HepG2 (cell line): ENCODE data around the gene GRK6. TPM values are rescaled to one million over a fixed set of nuclear protein-coding genes. Genes with fewer than 3 reads are reported as not detected.

Source experiments
- ATAC-seq: fragments of 200-7000 bp; cut with Tn5 transposase; 3 replicates; pipeline ENCODE4 v1.9.1; 2020; ENCODE audit warnings: mild to moderate bottlenecking, moderate library complexity
- BruUV-seq: library from RNA; stranded (reverse); fragments of 400-500 nt; replicated peaks from 2 replicates; lab custom pipeline; 2021; lab: Mats Ljungman, UMichigan
- CTCF ChIA-PET: fragments of 300-600 bp; formaldehyde crosslinking; extraction: SDS; loops from one replicate; lab custom pipeline; 2021; ENCODE audit warnings: low total read pairs, inconsistent platforms, low intra/inter-chr PET ratio; lab: Yijun Ruan, JAX
- POLR2A ChIA-PET: fragments of 350-600 bp; sonication (Branson Sonifier 250); formaldehyde crosslinking; loops from one replicate; lab custom pipeline; 2020; ENCODE audit warnings: antibody characterized with exemption, inconsistent platforms; lab: Yijun Ruan, JAX
- DNase-seq: peaks from one replicate; pipeline ENCODE4 v3.0.0-alpha.2; 2015; ENCODE audit warnings: low spot score
- FAIRE-seq: peaks from 3 replicates; lab custom pipeline; 2011; peaks lifted over from hg19 to GRCh38; lab: Jason Lieb, UNC
- H2AFZ ChIP-seq: one replicate; pipeline ENCODE4 v1.6.1; 2011; ENCODE audit warnings: low read length, inconsistent platforms
- H3K27ac ChIP-seq: fragments of 300-600 bp; 3 replicates; pipeline ENCODE4 v1.8.0; 2011; ENCODE audit warnings: mixed run types, mild to moderate bottlenecking, mixed read lengths, low read length, inconsistent platforms; ENCODE audit not compliant: insufficient read depth; ENCODE audit errors: extremely low read length
- H3K27me3 ChIP-seq, 2 experiments: fragments of 200-600 bp in 1 of 2; 2 replicates in 1 of 2; 3 replicates in 1 of 2; pipeline versions ENCODE4 v1.6.0 to v1.8.0; 2011; ENCODE audit warnings: low read length in 2 of 2, mild to moderate bottlenecking in 2 of 2, moderate library complexity in 2 of 2, inconsistent platforms in 1 of 2; ENCODE audit not compliant: insufficient read depth in 2 of 2, control insufficient read depth in 1 of 2
- H3K36me3 ChIP-seq, 2 experiments: fragments of 200-600 bp in 1 of 2; replicated peaks in 1 of 2; 2 replicates in 1 of 2; 3 replicates in 1 of 2; pipeline versions ENCODE4 v1.5.1 to v1.8.0; 2011; ENCODE audit warnings: low read length in 2 of 2, inconsistent platforms in 1 of 2; ENCODE audit not compliant: insufficient read depth in 2 of 2, control insufficient read depth in 1 of 2
- H3K4me1 ChIP-seq: 2 replicates; pipeline ENCODE4 v1.5.1; 2012; ENCODE audit warnings: low read length, inconsistent platforms; ENCODE audit not compliant: insufficient read depth
- H3K4me2 ChIP-seq: 2 replicates; pipeline ENCODE4 v1.6.0; 2011; ENCODE audit warnings: low read depth, low read length, inconsistent platforms
- H3K4me3 ChIP-seq, 3 experiments: fragments of 200-600 bp in 1 of 3; sonication (generic), shearing (Covaris generic) in 1 of 3; replicated peaks in 1 of 3; 2 replicates each; pipeline ENCODE4 v1.5.1; 2011 to 2016; ENCODE audit warnings: low read length in 3 of 3, inconsistent platforms in 2 of 3, low read depth in 2 of 3, mild to moderate bottlenecking in 2 of 3, control low read depth in 1 of 3, mixed read lengths in 1 of 3; ENCODE audit not compliant: insufficient read depth in 1 of 3
- H3K79me2 ChIP-seq: one replicate; pipeline ENCODE4 v1.6.1; 2011; ENCODE audit warnings: low read length, inconsistent platforms; ENCODE audit not compliant: insufficient read depth
- H3K9ac ChIP-seq: 2 replicates; pipeline ENCODE4 v1.6.0; 2011; ENCODE audit warnings: mild to moderate bottlenecking, low read depth, low read length, inconsistent platforms; ENCODE audit not compliant: insufficient read depth
- H3K9me3 ChIP-seq: 2 replicates; pipeline ENCODE4 v1.5.1; 2012; ENCODE audit warnings: mild to moderate bottlenecking, low read length
- H4K20me1 ChIP-seq: 2 replicates; pipeline ENCODE4 v1.6.0; 2011; ENCODE audit warnings: inconsistent platforms, mild to moderate bottlenecking, low read length, moderate library complexity; ENCODE audit not compliant: insufficient read depth
- E2F5 ChIP-seq: sonication (generic); formaldehyde crosslinking; conservative IDR thresholded peaks from 2 replicates; pipeline ENCODE4 v1.4.0; 2020; ENCODE audit warnings: missing genetic modification reagents
- HES4 ChIP-seq: sonication (generic); formaldehyde crosslinking; IDR thresholded peaks from 2 replicates; pipeline ENCODE4 v1.9.0; 2021; ENCODE audit warnings: mild to moderate bottlenecking, missing genetic modification reagents, borderline replicate concordance
- HNF4G ChIP-seq, 2 experiments: sonication (generic) in 1 of 2; formaldehyde crosslinking in 1 of 2; IDR thresholded peaks; 2 replicates each; pipeline versions ENCODE4 v1.4.0 to v1.6.1; 2011 to 2020; ENCODE audit warnings: borderline replicate concordance in 2 of 2, low read depth in 2 of 2, mild to moderate bottlenecking in 2 of 2, low read length in 1 of 2, missing genetic modification reagents in 1 of 2, moderate library complexity in 1 of 2
- KLF12 ChIP-seq: sonication (generic); formaldehyde crosslinking; IDR thresholded peaks from 2 replicates; pipeline ENCODE4 v1.4.0; 2020; ENCODE audit warnings: missing genetic modification reagents, borderline replicate concordance
- MYNN ChIP-seq: sonication (generic); formaldehyde crosslinking; IDR thresholded peaks from 2 replicates; pipeline ENCODE4 v1.4.0; 2020; ENCODE audit warnings: mild to moderate bottlenecking, low read depth, missing genetic modification reagents
- RBM39 ChIP-seq: fragments of 200-400 bp; formaldehyde crosslinking; IDR thresholded peaks from one replicate; pipeline ENCODE4 v1.6.1; 2018; ENCODE audit warnings: antibody characterized with exemption, mild to moderate bottlenecking, low read depth, low read length; ENCODE audit not compliant: poor library complexity, severe bottlenecking
- RELA ChIP-seq: sonication (generic); formaldehyde crosslinking; IDR thresholded peaks from 2 replicates; pipeline ENCODE4 v1.4.0; 2020; ENCODE audit warnings: missing genetic modification reagents
- TSC22D2 ChIP-seq: sonication (generic); formaldehyde crosslinking; IDR thresholded peaks from 2 replicates; pipeline ENCODE4 v1.5.1; 2020; ENCODE audit warnings: missing genetic modification reagents, mild to moderate bottlenecking, borderline replicate concordance
- YEATS4 ChIP-seq: sonication (generic); formaldehyde crosslinking; IDR thresholded peaks from 2 replicates; pipeline ENCODE4 v1.4.0; 2020; ENCODE audit warnings: missing genetic modification reagents, borderline replicate concordance
- ZBTB40 ChIP-seq, 2 experiments: fragments of 450-650 bp in 1 of 2; sonication (generic) in 1 of 2; formaldehyde crosslinking in 1 of 2; IDR thresholded peaks; 2 replicates each; pipeline versions ENCODE4 v1.6.1 to v1.8.0; 2016 to 2022; ENCODE audit warnings: antibody characterized with exemption in 1 of 2, mild to moderate bottlenecking in 1 of 2, missing genetic modification reagents in 1 of 2
- ZC3H4 ChIP-seq: sonication (generic); formaldehyde crosslinking; IDR thresholded peaks from 2 replicates; pipeline ENCODE4 v1.4.0; 2020; ENCODE audit warnings: missing genetic modification reagents, borderline replicate concordance
- ZNF230 ChIP-seq: sonication (generic); formaldehyde crosslinking; IDR thresholded peaks from 2 replicates; pipeline ENCODE4 v1.4.0; 2020; ENCODE audit warnings: mild to moderate bottlenecking, missing genetic modification reagents
- ZNF674 ChIP-seq: sonication (generic); formaldehyde crosslinking; IDR thresholded peaks from 2 replicates; pipeline ENCODE4 v1.5.0; 2020; ENCODE audit warnings: low read depth, mild to moderate bottlenecking, missing genetic modification reagents
- WGBS: methylation state at CpG from one replicate; pipeline ENCODE4 v1.1.6; 2017; ENCODE audit warnings: low lambda C conversion rate; 5-methylcytosine and 5-hydroxymethylcytosine counted together
- in situ Hi-C: cut with HindIII; loops from 2 replicates; pipeline ENCODE4 v1.10.0; 2017; ENCODE audit warnings: low pct_unique_long_range_greater_than_20kb; ENCODE audit not compliant: extremely low pct_ligation_motif_present
- intact Hi-C: fragments of 100-400 bp; cut with micrococcal nuclease; formaldehyde crosslinking; loops from one replicate; pipeline ENCODE4 v1.10.0; 2022; ENCODE audit not compliant: unreplicated experiment
- polyA plus RNA-seq, 8 experiments: library from polyadenylated mRNA; depleted of rRNA in 3 of 8; stranded (reverse) in 7 of 8; unstranded in 1 of 8; fragments of >200 nt; fragmentation: Illumina TruSeq in 4 of 8; extraction: Trizol in 4 of 8; gene quantifications; 2 replicates each; pipeline versions ENCODE4 v1.2.1 to v1.2.3, GENCODE V29; 2011 to 2016; ENCODE audit warnings: low read depth in 4 of 8, missing spikeins in 1 of 8, mixed read lengths in 1 of 8; ENCODE audit not compliant: insufficient read depth in 1 of 8
- total RNA-seq, 5 experiments: library from RNA; depleted of rRNA; stranded (reverse); fragments of >200 nt; fragmentation: Illumina TruSeq; extraction: Trizol; gene quantifications; 2 replicates each; pipeline ENCODE4 v1.2.3, GENCODE V29; 2016; ENCODE audit warnings: low read depth in 1 of 5

Gene GRK6
- total and polyA plus RNA-seq, 2 of the 13 experiments (the other 11 are each of a cell fraction or from before 2014, with no cell fraction given): 13.2 to 19.9 TPM

- no peak for TF ChIP-seq RELA
- no peak for TF ChIP-seq HES4
- TF ChIP-seq TSC22D2 (CRISPR knock-in tag): no peak
These were observed 59.8 kb downstream of the GRK6 start (continued) for GRCh38 chr5:177486256-177486655.

GRCh38 chr5:177487144-177487543, 60.7 kb downstream of the GRK6 start:
- BruUV-seq: no TSS peak
- ChIA-PET CTCF (interaction anchor here (0.6 kb wide), 1 partner anchor 16 kb away, joined by 4 read pairs; no protein-coding TSS in a partner anchor), POLR2A (no interaction called here)
- no peaks in the 10 kb centered on the region for H4K20me1 ChIP-seq
- H3K9ac ChIP-seq: no peak overlapping the region
- no peaks in the 10 kb centered on the region for H3K4me1 ChIP-seq
- no peak overlapping the region for H3K27ac ChIP-seq
- intact Hi-C loops (no loop called here), in situ Hi-C loops (no loop called here)
- no peak overlapping the region for H2AFZ ChIP-seq
- DNase-seq: no peak
- no peaks in the 10 kb centered on the region for H3K79me2 ChIP-seq
- FAIRE-seq: no peak
- no peak for ATAC-seq
- 95% methylated on average over 8 of the region's 8 CpGs for WGBS
- no peak overlapping the region for H3K4me2 ChIP-seq
- no peaks in the 10 kb centered on the region for H3K9me3 ChIP-seq
- H3K4me3 ChIP-seq: no peak overlapping the region
- H3K27me3 ChIP-seq: no peaks in the 10 kb centered on the region
- peaks cover 15 to 18% of the 10 kb centered on the region in 2 experiments; a peak in 4 of 5 replicates for H3K36me3 ChIP-seq
- TF ChIP-seq YEATS4 (CRISPR knock-in tag) (no peak), E2F5 (no peak), ZNF230 (CRISPR knock-in tag) (no peak), ZNF674 (no peak), ZC3H4 (CRISPR knock-in tag) (no peak), RBM39 (no peak), KLF12 (CRISPR knock-in tag) (no peak), MYNN (CRISPR knock-in tag) (no peak), HNF4G (IDR thresholded peaks at IDR 0.05; ENCODE audit: borderline replicate concordance, low read depth, low read length) (no peak), HNF4G (CRISPR knock-in tag; IDR thresholded peaks at IDR 0.05; ENCODE audit: borderline replicate concordance, low read depth) (no peak), ZBTB40 (IDR thresholded peaks at IDR 0.05) (no peak), ZBTB40 (CRISPR knock-in tag; IDR thresholded peaks at IDR 0.05) (no peak)
